DND-41 (cell line): Measurements from ENCODE around the gene ZSCAN25.

Experiments
- ATAC-seq: fragments of 200-7000 bp; cut with Tn5 transposase; 3 replicates; pipeline ENCODE4 v1.9.1; 2021; ENCODE audit warnings: low read depth; ENCODE audit not compliant: insufficient read depth
- DNase-seq: peaks from one replicate; pipeline ENCODE4 v3.0.0-alpha.2; 2020
- H2AFZ ChIP-seq: 2 replicates; pipeline ENCODE4 v1.6.0; 2012; ENCODE audit warnings: low read depth, low read length
- H3K27ac ChIP-seq: 2 replicates; pipeline ENCODE4 v1.5.1; 2012; ENCODE audit warnings: low read length, inconsistent platforms
- H3K27me3 ChIP-seq: fragments of 200-600 bp; sonication (generic); 2 replicates; pipeline ENCODE4 v1.6.0; 2012; ENCODE audit warnings: low read length, mild to moderate bottlenecking, inconsistent platforms; ENCODE audit not compliant: insufficient read depth, poor library complexity
- H3K36me3 ChIP-seq: 2 replicates; pipeline ENCODE4 v1.5.1; 2012; ENCODE audit warnings: low read length, inconsistent platforms; ENCODE audit not compliant: insufficient read depth
- H3K4me1 ChIP-seq: 2 replicates; pipeline ENCODE4 v1.5.1; 2012; ENCODE audit warnings: mild to moderate bottlenecking, low read length; ENCODE audit not compliant: insufficient read depth
- H3K4me2 ChIP-seq: 2 replicates; pipeline ENCODE4 v1.6.0; 2012; ENCODE audit warnings: mild to moderate bottlenecking, moderate library complexity, low read length, inconsistent platforms; ENCODE audit not compliant: insufficient read depth
- H3K4me3 ChIP-seq, 2 experiments: fragments of 200-600 bp in 1 of 2; shearing (Covaris generic) in 1 of 2; 2 replicates each; pipeline ENCODE4 v1.5.1; 2012 to 2016; ENCODE audit warnings: inconsistent platforms in 2 of 2, low read length in 2 of 2, mild to moderate bottlenecking in 2 of 2, low read depth in 1 of 2, moderate library complexity in 1 of 2
- H3K79me2 ChIP-seq: 2 replicates; pipeline ENCODE4 v1.6.0; 2012; ENCODE audit warnings: low read length, inconsistent platforms; ENCODE audit not compliant: insufficient read depth
- H3K9ac ChIP-seq: 2 replicates; pipeline ENCODE4 v1.6.0; 2012; ENCODE audit warnings: low read depth, mild to moderate bottlenecking, inconsistent platforms, low read length, moderate library complexity
- H3K9me3 ChIP-seq: 2 replicates; pipeline ENCODE4 v1.5.1; 2012; ENCODE audit warnings: low read length, moderate library complexity, mild to moderate bottlenecking, inconsistent platforms; ENCODE audit not compliant: insufficient read depth, severe bottlenecking
- H4K20me1 ChIP-seq: 2 replicates; pipeline ENCODE4 v1.6.0; 2012; ENCODE audit warnings: low read length; ENCODE audit not compliant: insufficient read depth
- EZH2 ChIP-seq: IDR thresholded peaks from 3 replicates; pipeline ENCODE4 v1.6.1; 2012; ENCODE audit warnings: borderline replicate concordance, low read depth, mild to moderate bottlenecking, moderate library complexity, low read length, inconsistent platforms; ENCODE audit not compliant: severe bottlenecking
- TF ChIP-seq, protein P1 (sequence below): IDR thresholded peaks from 2 replicates; pipeline ENCODE4 v1.5.1; 2012; ENCODE audit warnings: borderline replicate concordance, low read length, moderate library complexity, mild to moderate bottlenecking; ENCODE audit not compliant: poor library complexity, severe bottlenecking; ENCODE audit errors: extremely low read depth

ZSCAN25 gene

DNA sequence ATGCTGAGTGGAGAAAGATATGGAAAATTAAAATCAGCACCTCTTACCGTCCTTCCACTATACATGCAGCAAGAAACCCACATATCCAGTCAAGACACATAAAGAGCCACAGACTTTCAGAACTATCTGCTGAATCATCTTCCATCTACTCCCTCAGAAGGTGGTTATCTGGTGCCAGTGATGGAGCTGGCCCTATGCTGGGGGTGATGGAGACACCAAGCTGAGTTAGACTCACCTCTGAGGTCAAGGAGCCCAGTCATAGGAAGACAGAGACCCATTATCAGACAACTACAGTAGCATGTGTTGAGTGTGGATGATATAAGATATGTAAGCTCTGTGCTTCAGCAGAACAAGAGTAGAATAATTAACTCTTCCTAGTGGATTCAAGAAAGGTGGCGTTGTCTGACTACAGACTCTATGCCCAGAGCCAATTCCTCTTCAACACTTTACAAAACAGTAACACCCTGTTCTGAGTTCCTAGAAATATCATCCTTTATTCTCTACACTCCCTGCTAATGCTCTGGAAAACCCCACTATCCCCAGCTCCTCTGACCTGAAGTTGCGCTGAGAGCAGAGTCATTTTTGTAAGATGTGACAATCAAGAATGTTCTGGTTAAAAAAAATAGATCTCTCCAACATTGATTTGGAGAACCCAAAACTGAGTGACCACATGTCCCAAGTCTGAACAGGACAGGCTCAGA is 48.7 kb downstream of the ZSCAN25 start:
- Histone ChIP-seq H4K20me1 (no peaks in the 10 kb centered on the region), H3K4me1 (peaks cover 5% of the 10 kb centered on the region; the same call in 1 of the 2 replicates), H3K36me3 (0 out of 2 replicates have a peak, but pooled peaks cover 3% of the 10 kb centered on the region), H3K27ac (no peak overlapping the region), H3K79me2 (no peaks in the 10 kb centered on the region), H2AFZ (no peak overlapping the region), H3K4me2 (no peak overlapping the region), H3K9ac (no peak overlapping the region), H3K4me3 (no peak overlapping the region), H3K27me3 (no peaks in the 10 kb centered on the region), H3K9me3 (no peaks in the 10 kb centered on the region)
- TF ChIP-seq EZH2: no peak
- TF ChIP-seq, protein P1, sequence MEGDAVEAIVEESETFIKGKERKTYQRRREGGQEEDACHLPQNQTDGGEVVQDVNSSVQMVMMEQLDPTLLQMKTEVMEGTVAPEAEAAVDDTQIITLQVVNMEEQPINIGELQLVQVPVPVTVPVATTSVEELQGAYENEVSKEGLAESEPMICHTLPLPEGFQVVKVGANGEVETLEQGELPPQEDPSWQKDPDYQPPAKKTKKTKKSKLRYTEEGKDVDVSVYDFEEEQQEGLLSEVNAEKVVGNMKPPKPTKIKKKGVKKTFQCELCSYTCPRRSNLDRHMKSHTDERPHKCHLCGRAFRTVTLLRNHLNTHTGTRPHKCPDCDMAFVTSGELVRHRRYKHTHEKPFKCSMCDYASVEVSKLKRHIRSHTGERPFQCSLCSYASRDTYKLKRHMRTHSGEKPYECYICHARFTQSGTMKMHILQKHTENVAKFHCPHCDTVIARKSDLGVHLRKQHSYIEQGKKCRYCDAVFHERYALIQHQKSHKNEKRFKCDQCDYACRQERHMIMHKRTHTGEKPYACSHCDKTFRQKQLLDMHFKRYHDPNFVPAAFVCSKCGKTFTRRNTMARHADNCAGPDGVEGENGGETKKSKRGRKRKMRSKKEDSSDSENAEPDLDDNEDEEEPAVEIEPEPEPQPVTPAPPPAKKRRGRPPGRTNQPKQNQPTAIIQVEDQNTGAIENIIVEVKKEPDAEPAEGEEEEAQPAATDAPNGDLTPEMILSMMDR: no peak
- ATAC-seq (no peak), DNase-seq (no peak)

DNA sequence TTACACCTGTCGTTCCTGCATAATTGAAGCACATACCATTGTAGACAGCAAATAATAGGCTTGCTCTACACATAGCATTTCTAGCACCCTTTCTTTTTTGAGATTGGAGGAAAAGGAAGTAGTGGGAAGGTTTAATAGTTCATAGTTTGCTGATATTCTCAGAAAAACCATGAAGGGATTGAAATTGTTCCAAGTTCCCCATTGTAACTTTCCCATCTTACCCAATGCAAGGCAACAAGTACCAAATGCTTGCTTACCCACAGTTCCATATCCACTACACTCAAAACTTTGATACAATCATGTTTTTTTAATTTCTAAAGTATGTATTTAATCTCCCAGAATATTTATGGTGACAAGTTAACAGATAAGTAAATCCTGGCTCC is 49.3 kb downstream of the ZSCAN25 start:
- no peaks in the 10 kb centered on the region for H3K27me3 ChIP-seq
- TF ChIP-seq, protein P1: no peak
- no peak for TF ChIP-seq EZH2
- no peaks in the 10 kb centered on the region for H3K79me2 ChIP-seq
- H3K4me2 ChIP-seq: no peak overlapping the region
- no peaks in the 10 kb centered on the region for H4K20me1 ChIP-seq
- no peak overlapping the region for H3K27ac ChIP-seq
- peaks cover 5% of the 10 kb centered on the region; the same call in 1 of the 2 replicates for H3K4me1 ChIP-seq
- H3K4me3 ChIP-seq: no peak overlapping the region
- ATAC-seq (no peak), DNase-seq (no peak)
- H2AFZ ChIP-seq: no peak overlapping the region
- H3K36me3 ChIP-seq: no peaks in the 10 kb centered on the region
- no peaks in the 10 kb centered on the region for H3K9me3 ChIP-seq
- no peak overlapping the region for H3K9ac ChIP-seq

- H3K9me3 ChIP-seq: no peaks in the 10 kb centered on the region
- H3K79me2 ChIP-seq: no peaks in the 10 kb centered on the region
- no peak overlapping the region for H3K9ac ChIP-seq
- no peak overlapping the region for H2AFZ ChIP-seq
- peaks cover 5% of the 10 kb centered on the region; the same call in 1 of the 2 replicates for H3K4me1 ChIP-seq
- no peak for ATAC-seq
- no peak overlapping the region for H3K4me3 ChIP-seq
- no peak for DNase-seq
- no peaks in the 10 kb centered on the region for H3K27me3 ChIP-seq
- H3K4me2 ChIP-seq: no peak overlapping the region
- no peaks in the 10 kb centered on the region for H4K20me1 ChIP-seq
- no peak for TF ChIP-seq EZH2
- TF ChIP-seq, protein P1: no peak
- no peak overlapping the region for H3K27ac ChIP-seq
- H3K36me3 ChIP-seq: no peaks in the 10 kb centered on the region
Measured at GRCh38 chr7:99667179-99667578, 50.4 kb downstream of the ZSCAN25 start.
